GM18951 (cell line): Measurements from ENCODE around the gene PRKCA.
"Not testable (repeated sequence)": the region's sequence is repeated elsewhere in the genome, so short reads cannot be mapped to it uniquely, and the experiment has no call there.

Source experiments
- POLR2A ChIP-seq: IDR thresholded peaks from 4 replicates; pipeline ENCODE4 v1.6.1; 2011; ENCODE audit warnings: mild to moderate bottlenecking; ENCODE audit not compliant: insufficient read length, insufficient read depth; ENCODE audit errors: extremely low read depth
- in situ Hi-C: fragments of 300-500 bp; cut with MboI; formaldehyde crosslinking; loops from one replicate; pipeline ENCODE4 v1.12.0; 2022; ENCODE audit warnings: low sequenced_read_pairs, mixed read lengths, inconsistent platforms; ENCODE audit not compliant: unreplicated experiment

PRKCA gene

DNA sequence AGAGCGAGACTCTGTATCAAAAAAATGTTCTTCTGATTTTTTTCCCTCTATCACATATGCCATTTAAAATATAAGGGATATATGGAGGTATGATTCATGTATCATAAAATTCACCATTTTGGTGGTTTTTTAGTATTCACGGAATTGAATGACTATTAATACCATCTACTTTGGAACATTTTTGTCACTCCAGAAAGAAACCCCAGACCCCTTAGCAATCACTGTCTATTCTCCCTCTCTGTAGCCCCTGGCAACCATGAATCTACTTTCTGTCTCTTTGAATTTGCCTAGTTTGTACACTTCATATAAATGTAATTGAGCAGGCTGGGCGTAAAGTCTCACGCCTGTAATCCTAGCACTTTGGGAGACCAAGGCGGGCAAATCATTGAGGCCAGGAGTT, 75.9 kb downstream of the PRKCA start:
- in situ Hi-C loops: no loop called here
- no peak for TF ChIP-seq POLR2A

DNA sequence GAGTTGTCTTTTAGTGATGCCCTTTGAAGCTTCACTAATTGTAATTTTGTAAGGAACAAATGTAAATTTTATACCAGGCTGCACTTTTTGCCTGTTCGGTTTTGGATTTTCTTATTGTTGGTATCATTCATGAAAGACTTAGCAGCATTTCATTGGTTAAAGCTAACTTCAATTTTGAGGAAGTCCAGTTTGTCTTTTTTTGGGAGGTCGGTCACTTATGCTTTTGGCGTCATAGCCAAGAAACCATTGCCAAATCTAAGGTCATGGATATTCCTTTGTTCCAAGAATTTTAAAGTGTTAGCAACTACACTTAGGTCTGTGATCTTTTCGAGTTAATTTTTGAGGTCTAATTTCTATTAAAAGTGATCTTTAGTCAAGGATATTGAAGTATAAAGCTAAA, 77.1 kb downstream of the PRKCA start:
- no peak for TF ChIP-seq POLR2A
- in situ Hi-C loops: no loop called here

DNA sequence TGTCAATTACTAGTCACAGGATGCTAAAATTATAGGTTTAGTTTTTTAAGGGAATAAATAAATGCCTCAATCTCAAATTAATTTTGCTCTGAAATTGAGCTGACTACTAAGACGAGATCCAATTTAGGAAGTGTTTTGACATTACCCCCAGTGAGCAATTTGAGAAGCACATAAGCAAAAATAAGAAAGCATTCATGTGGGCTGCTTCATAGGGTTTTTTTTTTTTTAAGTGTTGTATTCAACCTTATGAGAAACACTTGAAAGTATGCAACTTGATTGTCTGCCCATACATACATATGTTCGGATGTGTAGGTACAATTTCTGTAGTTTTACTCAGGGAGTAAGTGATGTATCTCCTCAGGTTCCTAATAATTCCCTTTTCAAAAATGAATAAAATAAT, 77.6 kb downstream of the PRKCA start:
- in situ Hi-C loops: no loop called here
- TF ChIP-seq POLR2A: no peak

DNA sequence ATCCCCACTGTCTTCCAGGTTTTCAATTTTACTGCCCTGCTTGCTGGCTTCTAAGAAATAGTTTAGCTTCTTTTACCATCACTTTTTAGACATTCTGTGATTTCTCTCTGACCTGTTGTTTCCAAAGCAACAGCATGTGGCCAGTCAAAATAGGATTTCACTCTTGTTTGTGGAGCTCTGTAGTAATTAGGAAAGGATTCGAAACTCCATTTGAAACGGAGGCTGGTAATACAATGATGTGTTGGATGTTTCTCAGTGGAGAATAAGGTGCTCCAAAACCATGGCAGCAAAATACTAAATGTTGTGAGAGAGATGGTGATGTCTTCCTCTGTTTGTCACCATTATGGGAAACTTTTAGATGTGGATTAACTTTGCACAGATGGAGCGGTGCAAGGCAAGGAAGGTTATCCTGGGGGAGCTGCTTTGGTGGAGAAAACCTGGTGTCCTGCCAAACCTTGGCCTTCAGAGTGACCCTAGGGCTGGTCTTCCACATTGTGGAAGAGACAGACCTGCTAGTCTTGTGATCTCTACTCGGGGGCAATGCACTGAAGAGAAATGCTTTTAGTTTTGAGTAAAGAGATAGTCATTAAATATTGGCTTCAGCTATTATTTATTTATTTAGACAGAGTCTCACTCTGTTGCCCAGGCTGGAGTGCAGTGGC, 79.4 kb downstream of the PRKCA start:
- no peak for TF ChIP-seq POLR2A
- in situ Hi-C loops: no loop called here

DNA sequence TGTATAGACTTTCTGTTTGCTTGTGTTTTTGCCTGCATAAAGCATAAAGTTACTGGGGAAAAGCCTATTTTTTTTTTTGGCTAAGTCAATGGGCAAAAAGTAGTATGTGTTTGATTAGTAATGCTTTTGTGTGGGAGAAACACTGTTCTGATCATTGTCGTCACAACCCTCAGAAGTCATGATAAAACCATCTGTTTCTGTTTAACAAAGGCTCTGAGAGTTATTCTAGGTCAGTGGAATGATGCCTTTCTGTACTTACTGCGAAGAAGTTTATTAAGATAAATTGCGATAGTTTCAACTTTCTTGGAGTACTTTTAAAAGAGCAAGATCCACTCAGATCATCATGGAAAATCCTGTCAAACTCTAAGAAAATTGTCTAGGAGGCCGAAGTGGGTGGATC, 80.9 kb downstream of the PRKCA start:
- no peak for TF ChIP-seq POLR2A
- in situ Hi-C loops: no loop called here

DNA sequence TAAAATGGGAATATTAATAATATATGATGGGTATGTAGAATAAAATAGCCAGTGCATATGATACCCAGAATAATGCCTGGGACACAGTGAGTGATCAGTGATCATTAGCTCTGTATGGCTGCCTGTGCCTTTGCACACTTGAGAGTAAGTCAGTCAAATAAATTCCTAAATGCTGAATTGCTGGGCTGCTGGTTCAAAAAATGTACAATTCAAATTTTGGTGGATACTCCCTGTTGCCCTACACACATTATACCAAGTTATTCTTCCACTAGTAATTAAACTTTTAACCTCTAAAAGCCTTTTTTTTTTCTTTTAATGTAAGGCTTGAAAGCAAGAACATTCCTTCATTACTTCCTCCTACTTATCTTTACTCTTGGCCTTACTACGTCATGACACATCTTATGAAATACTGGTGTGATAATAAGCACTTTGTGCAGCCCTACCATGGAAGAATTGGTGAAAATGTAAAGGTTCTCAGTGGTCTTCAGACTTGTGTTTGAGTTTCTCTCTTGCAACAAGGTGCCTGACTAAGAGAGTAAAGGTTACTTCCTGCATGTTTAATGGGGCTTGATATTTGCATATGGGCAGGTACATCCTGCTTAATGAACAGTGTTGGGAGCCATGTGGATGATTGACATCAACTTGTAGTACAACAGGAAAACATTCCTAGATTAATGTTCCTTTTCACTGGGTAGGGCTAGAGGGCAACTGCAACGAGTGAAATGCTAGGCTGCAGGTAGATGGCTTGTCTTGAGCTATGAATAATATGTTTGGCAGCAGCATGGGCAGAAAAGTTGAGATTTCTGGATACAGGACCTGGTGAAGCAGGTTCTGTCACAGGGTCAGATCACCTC, 84.3 kb downstream of the PRKCA start:
- in situ Hi-C loops: no loop called here
- no peak for TF ChIP-seq POLR2A

DNA sequence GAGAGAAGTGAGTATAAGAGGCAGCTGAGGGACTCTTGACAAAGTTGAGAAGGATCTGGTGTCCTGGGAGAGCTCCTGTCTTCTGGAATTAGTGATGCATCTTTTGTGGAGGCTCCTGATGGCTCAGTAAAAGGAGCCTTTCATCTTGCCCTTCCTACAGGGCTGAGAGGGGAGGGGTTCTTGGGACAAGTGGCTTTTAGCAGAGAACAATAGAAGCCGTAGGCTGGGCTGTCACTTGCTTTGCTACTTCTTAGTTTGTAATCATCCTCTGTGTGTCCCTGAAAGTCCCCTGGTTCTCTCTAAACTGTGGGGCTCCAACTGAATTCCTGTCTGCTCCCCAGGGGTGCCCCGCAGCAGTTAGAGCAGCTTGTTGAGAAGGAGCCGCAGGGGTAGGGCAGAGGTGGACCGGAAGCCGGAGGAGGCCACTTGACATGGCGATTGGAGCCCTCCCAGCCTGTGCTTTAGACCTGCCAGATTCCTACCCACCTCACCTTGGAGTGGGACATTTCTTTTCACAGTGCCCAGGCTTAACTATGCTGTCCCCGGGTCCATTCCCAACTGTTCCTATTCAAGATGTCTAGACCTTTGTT, 85.1 kb downstream of the PRKCA start:
- no peak for TF ChIP-seq POLR2A
- in situ Hi-C loops: no loop called here

DNA sequence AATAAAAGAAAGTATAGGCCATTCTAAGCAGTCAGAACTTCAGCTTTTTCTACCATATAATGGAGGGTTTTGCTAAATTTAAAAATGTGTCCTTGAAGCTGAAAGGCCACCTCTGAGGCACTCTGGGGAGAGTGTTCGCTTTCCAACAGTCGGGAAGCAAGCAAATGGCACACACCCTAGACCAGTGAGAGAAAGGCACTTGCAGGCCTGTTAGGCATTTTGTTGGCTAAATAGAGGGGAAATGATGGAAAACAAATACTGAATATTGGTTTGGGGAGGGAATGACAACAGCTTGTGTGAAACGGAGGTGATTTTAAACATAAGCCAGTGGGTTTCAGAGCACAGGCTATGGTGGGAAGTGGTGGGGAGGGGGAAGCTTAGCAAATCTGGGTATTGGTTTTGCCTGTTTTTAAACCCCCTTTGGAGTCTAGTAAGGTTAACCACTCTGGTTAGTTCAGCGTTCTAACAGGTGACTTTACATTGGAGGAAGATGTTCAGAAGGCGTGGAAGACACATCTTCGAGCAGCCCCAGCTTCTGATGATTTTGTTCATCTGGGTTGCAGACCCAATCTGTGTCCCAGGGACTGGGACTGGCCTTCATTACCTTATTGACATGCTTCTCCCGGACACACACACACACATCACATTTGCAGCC, 90.5 kb downstream of the PRKCA start:
- no peak for TF ChIP-seq POLR2A
- in situ Hi-C loops: no loop called here

DNA sequence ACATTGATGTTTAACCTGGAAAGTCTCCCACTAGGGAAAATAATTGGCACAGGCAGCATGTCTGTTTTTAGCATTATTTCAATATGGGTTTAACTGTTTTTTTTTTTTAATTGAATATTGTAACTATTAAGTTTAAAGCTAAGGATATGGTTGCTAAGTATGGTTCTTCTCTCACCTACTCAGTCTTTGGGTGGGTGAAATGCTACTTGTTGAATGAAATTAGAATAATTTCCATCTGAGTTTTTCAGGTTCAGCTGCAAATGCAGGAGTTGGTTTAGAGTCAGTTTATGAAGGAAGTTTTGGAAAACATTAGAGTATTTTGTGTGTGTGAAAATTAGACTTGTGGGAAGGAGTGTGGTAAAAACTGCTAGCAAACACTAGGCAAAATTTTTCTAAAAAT, 93.5 kb downstream of the PRKCA start:
- in situ Hi-C loops: no loop called here

DNA sequence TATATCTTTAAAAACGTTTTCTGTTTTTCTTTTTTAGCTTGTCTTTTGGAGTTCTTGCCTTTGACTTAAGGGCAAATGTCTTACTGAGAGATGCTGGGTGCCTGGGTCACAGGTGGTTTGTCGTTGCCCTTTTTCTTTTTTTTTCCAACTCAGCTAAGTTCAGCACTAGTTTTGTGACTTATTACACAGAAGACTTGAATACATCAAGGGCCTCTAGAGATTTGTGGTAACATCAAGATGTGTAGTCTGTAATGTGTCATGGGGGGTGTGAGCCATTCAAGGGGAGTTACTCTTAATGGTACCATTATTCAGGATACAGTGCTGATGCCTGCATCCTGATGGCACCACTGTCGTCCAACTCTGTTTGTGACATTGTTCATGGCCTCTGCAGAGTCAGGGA, 95.1 kb downstream of the PRKCA start:
- in situ Hi-C loops: no loop called here
- no peak for TF ChIP-seq POLR2A

More for the DNA sequence above, 93.5 kb downstream of the PRKCA start:
- TF ChIP-seq POLR2A: no peak

DNA sequence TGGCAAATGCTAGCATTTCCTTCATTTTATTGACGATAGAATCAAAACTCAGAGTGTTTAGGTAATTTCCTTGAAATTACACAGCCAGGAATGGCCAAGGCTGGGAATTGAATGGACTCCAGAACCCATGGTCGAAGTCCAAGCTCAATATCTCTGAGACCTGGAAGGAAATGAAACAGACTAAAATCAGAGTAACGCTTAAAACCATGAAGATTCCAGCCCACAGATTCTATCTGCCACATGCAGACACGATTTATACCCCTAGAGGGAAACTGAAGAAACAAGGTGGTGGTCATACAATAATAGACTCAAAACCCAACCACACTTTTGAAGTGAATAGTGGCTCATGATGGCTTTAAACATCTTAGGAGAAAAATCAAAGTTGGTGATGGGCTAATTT, 95.6 kb downstream of the PRKCA start:
- no peak for TF ChIP-seq POLR2A
- in situ Hi-C loops: no loop called here

DNA sequence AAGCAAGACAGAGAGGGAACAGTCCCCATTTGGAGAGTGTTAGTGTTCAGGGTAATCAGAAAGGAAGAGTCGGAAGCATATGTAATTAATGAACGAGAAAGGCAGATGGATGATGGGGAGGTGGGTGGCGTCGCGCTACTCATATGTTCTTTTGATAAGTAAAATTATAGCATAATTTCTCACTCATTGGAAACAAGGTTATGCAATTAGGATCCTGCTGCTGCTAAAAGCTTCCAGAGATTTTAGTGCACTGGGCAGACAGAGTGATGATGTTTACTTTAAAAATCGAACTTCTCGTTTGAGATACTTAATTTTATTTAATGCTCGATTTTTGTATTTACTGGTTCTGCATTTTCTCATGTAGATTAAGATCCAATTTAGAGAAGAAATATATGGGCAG, 96.2 kb downstream of the PRKCA start:
- in situ Hi-C loops: no loop called here
- TF ChIP-seq POLR2A: no peak

DNA sequence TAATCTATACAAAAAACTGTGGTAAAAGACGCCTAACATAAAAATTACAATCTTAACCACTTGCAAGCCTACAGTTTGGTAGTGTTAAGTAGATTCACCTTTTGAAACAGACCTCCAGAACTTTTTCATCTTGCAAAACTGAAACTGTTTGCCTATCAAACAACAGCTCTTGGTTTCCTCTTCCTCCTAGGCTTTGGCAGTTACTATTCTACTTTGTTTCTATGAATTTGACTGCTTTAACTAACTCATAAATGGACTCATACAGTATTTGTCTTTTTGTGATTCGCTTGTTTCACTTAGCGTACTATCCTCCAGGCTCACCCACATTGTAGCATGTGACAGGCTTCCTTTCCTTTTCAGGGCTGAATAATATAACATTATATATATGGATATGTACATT, 97.0 kb downstream of the PRKCA start:
- in situ Hi-C loops: no loop called here
- TF ChIP-seq POLR2A: no peak

DNA sequence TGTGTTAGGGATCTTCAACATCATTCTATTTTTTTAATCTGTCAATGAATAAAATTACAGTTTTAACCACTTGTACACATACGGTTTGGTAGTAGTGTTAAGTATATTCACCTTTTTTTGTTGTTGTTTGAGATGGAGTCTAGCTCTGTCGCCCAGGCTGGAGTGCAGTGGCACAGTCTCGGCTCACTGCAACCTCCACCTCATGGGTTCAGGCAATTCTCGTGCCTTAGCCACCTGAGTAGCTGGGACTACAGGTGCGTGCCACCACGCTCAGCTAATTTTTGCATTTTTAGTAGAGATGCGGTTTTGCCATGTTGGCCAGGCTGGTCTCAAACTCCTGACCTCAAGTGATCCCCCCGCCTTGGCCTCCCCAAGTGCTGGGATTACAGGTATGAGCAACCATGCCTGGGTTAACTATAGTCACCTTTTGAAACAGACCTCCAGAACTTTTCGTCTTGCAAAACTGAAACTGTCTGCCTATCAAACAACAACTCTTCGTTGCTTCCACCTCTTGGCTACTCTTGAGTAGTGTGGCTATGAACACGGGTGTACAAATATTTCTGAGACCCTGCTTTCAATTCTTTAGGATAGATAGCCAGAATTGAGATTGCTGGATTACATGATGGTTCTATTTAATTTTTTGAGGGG, 97.8 kb downstream of the PRKCA start:
- in situ Hi-C loops: not testable (repeated sequence)
